Measurements from ENCODE around the gene HIBADH.
"Not testable (repeated sequence)": the region's sequence is repeated elsewhere in the genome, so short reads cannot be mapped to it uniquely, and the experiment has no call there.

HIBADH gene

GRCh38 chr7:27516421-27516820 lies 146.3 kb downstream of the HIBADH start:
- H3K4me3 ChIP-seq (replicated peaks; ENCODE audit: low read depth, low read length), result no peak overlapping the region
- no peak for DNase-seq (ENCODE audit: low read depth)
- TF ChIP-seq CTCF (IDR thresholded peaks at IDR 0.05; ENCODE audit: low read length, missing control alignments), result no peak

- no peak overlapping the region for H3K4me3 ChIP-seq (replicated peaks; ENCODE audit: low read depth, low read length)
- no peak for DNase-seq (ENCODE audit: low read depth)
- TF ChIP-seq CTCF (IDR thresholded peaks at IDR 0.05; ENCODE audit: low read length, missing control alignments), result no peak
Measured at GRCh38 chr7:27515933-27516332, 146.8 kb downstream of the HIBADH start.

- no peak for TF ChIP-seq CTCF (IDR thresholded peaks at IDR 0.05; ENCODE audit: low read length, missing control alignments)
- H3K4me3 ChIP-seq (replicated peaks; ENCODE audit: low read depth, low read length), result no peak overlapping the region
- DNase-seq (ENCODE audit: low read depth), result no peak
Measured at GRCh38 chr7:27514861-27515260, 147.8 kb downstream of the HIBADH start.

GRCh38 chr7:27513885-27514284 lies 148.8 kb downstream of the HIBADH start:
- TF ChIP-seq CTCF (IDR thresholded peaks at IDR 0.05; ENCODE audit: low read length, missing control alignments), result no peak
- H3K4me3 ChIP-seq (replicated peaks; ENCODE audit: low read depth, low read length), result no peak overlapping the region
- DNase-seq (ENCODE audit: low read depth), result no peak

- H3K4me3 ChIP-seq (replicated peaks; ENCODE audit: low read depth, low read length); DNase-seq (ENCODE audit: low read depth): not testable (repeated sequence)
Measured at GRCh38 chr7:27511370-27511769, 151.3 kb downstream of the HIBADH start.

- no peak for DNase-seq (ENCODE audit: low read depth)
- H3K4me3 ChIP-seq (replicated peaks; ENCODE audit: low read depth, low read length), result no peak overlapping the region
- no peak for TF ChIP-seq CTCF (IDR thresholded peaks at IDR 0.05; ENCODE audit: low read length, missing control alignments)
Measured at GRCh38 chr7:27510541-27510940, 152.1 kb downstream of the HIBADH start.

GRCh38 chr7:27501879-27502278 lies 160.8 kb downstream of the HIBADH start:
- not testable (repeated sequence) for H3K4me3 ChIP-seq (replicated peaks; ENCODE audit: low read depth, low read length); DNase-seq (ENCODE audit: low read depth)

- DNase-seq (ENCODE audit: low read depth), result no peak
- no peak for TF ChIP-seq CTCF (IDR thresholded peaks at IDR 0.05; ENCODE audit: low read length, missing control alignments)
- H3K4me3 ChIP-seq (replicated peaks; ENCODE audit: low read depth, low read length), result no peak overlapping the region
Measured at GRCh38 chr7:27501001-27501400, 161.7 kb downstream of the HIBADH start.
